HEK293 (cell line): ENCODE measurements around the gene CBX7.

Source experiments
- CTCF ChIA-PET: fragments of 350-600 bp; formaldehyde crosslinking; extraction: SDS; loops from one replicate; lab custom pipeline; 2021; ENCODE audit warnings: antibody characterized with exemption; lab: Yijun Ruan, JAX
- POLR2A ChIA-PET: fragments of 300-600 bp; formaldehyde crosslinking; extraction: SDS; loops from one replicate; lab custom pipeline; 2020; ENCODE audit warnings: antibody characterized with exemption, inconsistent platforms; lab: Yijun Ruan, JAX
- H3K27ac ChIP-seq: fragments of 200-500 bp; sonication (Bioruptor generic); 2 replicates; pipeline ENCODE4 v1.5.1; 2014; ENCODE audit warnings: low read depth, low read length, control low read depth, inconsistent platforms; ENCODE audit errors: extremely low read depth
- H3K36me3 ChIP-seq, 2 experiments: fragments of 200-500 bp in 1 of 2; sonication (Bioruptor generic) in 1 of 2; 1 replicate in 1 of 2; 2 replicates in 1 of 2; pipeline ENCODE4 v1.5.1; 2014 to 2017; ENCODE audit warnings: inconsistent platforms in 2 of 2, low read length in 2 of 2; ENCODE audit not compliant: control insufficient read depth in 2 of 2, insufficient read depth in 1 of 2
- H3K4me1 ChIP-seq: fragments of 200-500 bp; sonication (Bioruptor generic); 2 replicates; pipeline ENCODE4 v1.5.1; 2014; ENCODE audit warnings: mild to moderate bottlenecking, low read length, inconsistent platforms; ENCODE audit not compliant: control insufficient read depth, insufficient read depth
- H3K4me3 ChIP-seq: 2 replicates; pipeline ENCODE4 v1.5.1; 2011; ENCODE audit warnings: low read depth, mild to moderate bottlenecking, control low read depth, low read length, moderate library complexity
- H3K9me3 ChIP-seq: fragments of 200-500 bp; sonication (Bioruptor generic); 2 replicates; pipeline ENCODE4 v1.5.1; 2014; ENCODE audit warnings: low read depth, low read length, inconsistent platforms; ENCODE audit not compliant: control insufficient read depth, insufficient read depth
- SETDB1 ChIP-seq: IDR thresholded peaks from one replicate; pipeline ENCODE4 v1.6.1; 2017; ENCODE audit warnings: mild to moderate bottlenecking, low read length, moderate library complexity, mixed read lengths; ENCODE audit not compliant: insufficient read length
- SP7 ChIP-seq: fragments of 450-650 bp; formaldehyde crosslinking; IDR thresholded peaks from 2 replicates; pipeline ENCODE4 v1.5.1; 2016; ENCODE audit warnings: missing biosample characterization, missing genetic modification characterization
- ZBTB7A ChIP-seq: fragments of 450-650 bp; formaldehyde crosslinking; IDR thresholded peaks from 2 replicates; pipeline ENCODE4 v1.5.1; 2016; ENCODE audit warnings: low read depth, missing biosample characterization, missing genetic modification characterization
- ZIC2 ChIP-seq: fragments of 450-650 bp; formaldehyde crosslinking; IDR thresholded peaks from 2 replicates; pipeline ENCODE4 v1.5.1; 2016; ENCODE audit warnings: missing biosample characterization, missing genetic modification characterization
- ZNF19 ChIP-seq: fragments of 450-650 bp; formaldehyde crosslinking; IDR thresholded peaks from 2 replicates; pipeline ENCODE4; 2016; ENCODE audit warnings: missing biosample characterization, missing genetic modification characterization, low read depth
- ZNF274 ChIP-seq, 2 experiments: fragments of 200-500 bp in 1 of 2; fragments of 450-650 bp in 1 of 2; sonication (Bioruptor generic) in 1 of 2; formaldehyde crosslinking in 1 of 2; IDR thresholded peaks; 2 replicates each; pipeline versions ENCODE4 v1.5.1 to v1.6.1; 2014 to 2016; ENCODE audit warnings: borderline replicate concordance in 1 of 2, inconsistent platforms in 1 of 2, low read length in 1 of 2, missing biosample characterization in 1 of 2, missing genetic modification characterization in 1 of 2
- ZNF302 ChIP-seq: fragments of 450-650 bp; formaldehyde crosslinking; IDR thresholded peaks from 2 replicates; pipeline ENCODE4 v1.5.1; 2016; ENCODE audit warnings: missing biosample characterization, missing genetic modification characterization, low read depth
- ZNF335 ChIP-seq: fragments of 450-650 bp; formaldehyde crosslinking; conservative IDR thresholded peaks from 2 replicates; pipeline ENCODE4 v1.5.1; 2016; ENCODE audit warnings: missing biosample characterization, missing genetic modification characterization
- ZNF341 ChIP-seq: fragments of 450-650 bp; formaldehyde crosslinking; IDR thresholded peaks from 2 replicates; pipeline ENCODE4; 2016; ENCODE audit warnings: low read depth, missing biosample characterization, missing genetic modification characterization
- ZNF404 ChIP-seq: fragments of 450-650 bp; formaldehyde crosslinking; IDR thresholded peaks from 2 replicates; pipeline ENCODE4 v1.5.1; 2017; ENCODE audit warnings: missing biosample characterization, missing genetic modification characterization
- ZNF518A ChIP-seq: fragments of 450-650 bp; formaldehyde crosslinking; conservative IDR thresholded peaks from 2 replicates; pipeline ENCODE4 v1.5.1; 2016; ENCODE audit warnings: low read depth, missing biosample characterization, missing genetic modification characterization
- ZNF580 ChIP-seq: fragments of 450-650 bp; formaldehyde crosslinking; IDR thresholded peaks from 2 replicates; pipeline ENCODE4 v1.5.1; 2016; ENCODE audit warnings: missing biosample characterization, missing genetic modification characterization
- ZNF707 ChIP-seq: fragments of 450-650 bp; formaldehyde crosslinking; IDR thresholded peaks from 2 replicates; pipeline ENCODE4 v1.5.1; 2016; ENCODE audit warnings: missing biosample characterization, missing genetic modification characterization
- ZNF768 ChIP-seq: fragments of 450-650 bp; formaldehyde crosslinking; IDR thresholded peaks from 2 replicates; pipeline ENCODE4 v1.5.1; 2018; ENCODE audit warnings: missing biosample characterization, mild to moderate bottlenecking, missing genetic modification characterization
- TF ChIP-seq, protein P1 (sequence below): fragments of 450-650 bp; formaldehyde crosslinking; IDR thresholded peaks from 2 replicates; pipeline ENCODE4 v1.5.0; 2017; ENCODE audit warnings: missing biosample characterization, missing genetic modification characterization, borderline replicate concordance

CBX7 gene

GRCh38 chr22:39146256-39147101, 6.0 kb downstream of the CBX7 start:
- TF ChIP-seq ZNF335 (tag by site-specific recombination) (peak; percentile 40; the same call in 1 of the 2 replicates), ZNF580 (0 out of 2 replicates have a peak, but pooled peaks have one; percentile 16), ZNF302 (tag by site-specific recombination) (no peak), SP7 (tag by site-specific recombination) (no peak; the same call in 1 of the 2 replicates), ZNF19 (tag by site-specific recombination) (no peak), ZNF768 (tag by site-specific recombination) (peak; percentile 95)
- ChIA-PET CTCF (no interaction called here), POLR2A (interaction anchor here (0.6 kb wide), 1 partner anchor 182 kb away, joined by 5 read pairs; no protein-coding TSS in a partner anchor)
- no peaks in the 10 kb centered on the region for H3K9me3 ChIP-seq
- H3K4me3 ChIP-seq: no peak overlapping the region; the same call in 1 of the 2 replicates
- peaks cover 0 to 10% of the 10 kb centered on the region in 2 experiments; a peak in 1 of 3 replicates for H3K36me3 ChIP-seq
- peaks cover 4% of the 10 kb centered on the region; the same call in 1 of the 2 replicates for H3K4me1 ChIP-seq
- H3K27ac ChIP-seq: peak overlapping the region; percentile 46; the same call in 1 of the 2 replicates

DNA sequence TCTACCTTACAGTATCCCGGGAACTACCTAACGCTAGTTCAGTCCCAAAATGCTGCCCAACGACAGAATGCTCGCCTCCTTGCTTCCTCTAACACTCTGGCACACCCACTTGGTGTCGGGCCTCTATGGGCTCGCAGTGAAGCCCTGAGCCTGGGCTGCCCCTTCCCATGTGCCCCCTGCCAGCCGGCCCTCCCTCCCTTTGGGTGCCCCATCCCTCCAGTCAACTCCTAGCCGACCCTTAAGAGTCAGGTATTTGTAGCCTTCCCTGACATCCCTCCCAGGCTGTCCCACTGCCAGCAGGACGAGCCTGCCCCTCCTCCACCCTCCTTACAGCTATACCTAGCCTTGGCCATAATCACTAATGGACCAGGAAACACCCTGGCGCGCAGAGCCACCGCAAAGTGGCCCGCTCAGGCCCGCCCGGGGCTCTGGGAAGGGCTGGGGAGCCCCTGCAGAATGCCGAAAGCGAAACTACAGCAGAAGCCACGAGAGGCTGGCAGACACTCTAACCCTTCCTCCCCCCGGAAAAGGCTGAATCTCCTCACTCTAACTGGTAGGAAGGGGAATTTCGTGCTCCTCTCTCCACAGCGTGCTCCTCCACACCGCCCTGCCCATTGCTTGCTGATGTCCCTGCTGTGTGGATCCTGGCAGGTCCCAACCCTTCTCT, 8.2 kb downstream of the CBX7 start:
- Histone ChIP-seq H3K27ac (no peak overlapping the region), H3K4me3 (no peak overlapping the region)
- POLR2A ChIA-PET: interaction anchor here (0.9 kb wide), 1 partner anchor 176 kb away, joined by 8 read pairs; no protein-coding TSS in a partner anchor
- CTCF ChIA-PET: interaction anchor here (1.3 kb wide), 2 partner anchors 167 to 187 kb away, joined by 3 to 6 read pairs; no protein-coding TSS in a partner anchor
- TF ChIP-seq ZNF341 (tag by site-specific recombination) (0 out of 2 replicates have a peak, but pooled peaks have one; percentile 31), ZNF335 (tag by site-specific recombination) (no peak), ZNF707 (no peak)
- TF ChIP-seq, all 188 proteins: peak for 1
- peaks cover 0 to 6% of the 10 kb centered on the region in 2 experiments; a peak in 1 of 3 replicates for H3K36me3 ChIP-seq
- H3K9me3 ChIP-seq: no peaks in the 10 kb centered on the region
- peaks cover 4% of the 10 kb centered on the region; the same call in 1 of the 2 replicates for H3K4me1 ChIP-seq

DNA sequence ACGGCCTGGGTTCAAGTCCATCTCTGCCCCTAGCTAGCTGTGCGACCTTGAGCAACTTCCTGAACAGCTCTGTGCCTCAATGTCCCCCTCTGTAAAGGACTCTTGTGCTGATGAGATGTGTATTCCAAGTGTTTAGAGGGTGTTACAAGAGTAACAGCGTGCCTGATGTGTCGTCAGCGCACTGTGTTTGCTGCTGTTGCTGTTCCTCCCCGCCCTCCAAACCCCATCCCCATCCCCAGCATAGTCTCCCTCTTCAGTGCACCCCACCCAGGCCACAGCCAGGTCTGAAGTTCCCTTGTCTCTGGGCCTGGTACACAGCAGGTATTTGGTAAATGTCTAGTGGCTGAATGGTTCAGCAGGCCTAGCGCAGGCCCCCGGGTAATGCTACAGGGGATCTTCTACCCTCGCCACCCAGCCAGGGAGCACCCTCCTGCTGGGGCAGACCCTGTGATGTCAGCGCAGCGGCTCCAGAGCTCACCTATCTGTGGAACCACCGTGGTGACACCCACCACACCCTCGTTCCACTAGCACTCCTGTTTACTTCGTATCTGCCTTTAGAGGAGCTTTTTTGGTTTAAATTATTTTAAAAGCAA, 10.3 kb downstream of the CBX7 start:
- no peak overlapping the region for H3K4me3 ChIP-seq
- no peaks in the 10 kb centered on the region for H3K9me3 ChIP-seq
- no peak overlapping the region for H3K27ac ChIP-seq
- TF ChIP-seq SETDB1 (no peak), ZNF518A (tag by site-specific recombination) (no peak), ZIC2 (tag by site-specific recombination) (peak; percentile 52), ZBTB7A (tag by site-specific recombination) (no peak), ZNF404 (tag by site-specific recombination) (no peak), ZNF274 (IDR thresholded peaks at IDR 0.05; ENCODE audit: low read length) (no peak), ZNF274 (tag by site-specific recombination; IDR thresholded peaks at IDR 0.05; ENCODE audit: borderline replicate concordance) (no peak)
- TF ChIP-seq, protein P1, sequence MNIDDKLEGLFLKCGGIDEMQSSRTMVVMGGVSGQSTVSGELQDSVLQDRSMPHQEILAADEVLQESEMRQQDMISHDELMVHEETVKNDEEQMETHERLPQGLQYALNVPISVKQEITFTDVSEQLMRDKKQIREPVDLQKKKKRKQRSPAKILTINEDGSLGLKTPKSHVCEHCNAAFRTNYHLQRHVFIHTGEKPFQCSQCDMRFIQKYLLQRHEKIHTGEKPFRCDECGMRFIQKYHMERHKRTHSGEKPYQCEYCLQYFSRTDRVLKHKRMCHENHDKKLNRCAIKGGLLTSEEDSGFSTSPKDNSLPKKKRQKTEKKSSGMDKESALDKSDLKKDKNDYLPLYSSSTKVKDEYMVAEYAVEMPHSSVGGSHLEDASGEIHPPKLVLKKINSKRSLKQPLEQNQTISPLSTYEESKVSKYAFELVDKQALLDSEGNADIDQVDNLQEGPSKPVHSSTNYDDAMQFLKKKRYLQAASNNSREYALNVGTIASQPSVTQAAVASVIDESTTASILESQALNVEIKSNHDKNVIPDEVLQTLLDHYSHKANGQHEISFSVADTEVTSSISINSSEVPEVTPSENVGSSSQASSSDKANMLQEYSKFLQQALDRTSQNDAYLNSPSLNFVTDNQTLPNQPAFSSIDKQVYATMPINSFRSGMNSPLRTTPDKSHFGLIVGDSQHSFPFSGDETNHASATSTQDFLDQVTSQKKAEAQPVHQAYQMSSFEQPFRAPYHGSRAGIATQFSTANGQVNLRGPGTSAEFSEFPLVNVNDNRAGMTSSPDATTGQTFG (tag by site-specific recombination): no peak
- POLR2A ChIA-PET: no interaction called here
- H3K36me3 ChIP-seq: no peaks in the 10 kb centered on the region
- H3K4me1 ChIP-seq: peaks cover 4% of the 10 kb centered on the region; the same call in 1 of the 2 replicates
- CTCF ChIA-PET: interaction anchor here (0.7 to 1.0 kb wide), 2 partner anchors 8 to 20 kb away, joined by 3 to 4 read pairs; no protein-coding TSS in a partner anchor
